ENCODE measurements around the gene CERS5.

DNA sequence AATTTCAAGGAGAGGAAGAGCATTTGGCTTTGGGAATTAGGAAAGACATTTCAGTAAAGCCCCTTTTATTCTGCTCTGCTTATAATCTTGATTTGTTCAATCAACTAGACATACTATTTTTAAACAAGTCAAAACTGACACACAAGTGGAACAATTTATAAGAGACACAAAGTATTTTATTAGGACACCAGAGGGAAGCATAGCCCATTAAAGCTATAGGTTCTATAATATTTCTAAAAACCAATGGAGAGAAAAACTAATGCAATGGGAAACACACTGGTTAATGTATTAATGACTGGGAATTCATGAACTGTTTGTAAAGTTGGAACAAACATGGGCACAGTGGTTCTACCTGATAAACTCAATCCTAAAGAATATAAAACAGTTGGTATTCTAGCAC lies 15.3 kb upstream of the CERS5 start:
- TF ChIP-seq, protein P1, sequence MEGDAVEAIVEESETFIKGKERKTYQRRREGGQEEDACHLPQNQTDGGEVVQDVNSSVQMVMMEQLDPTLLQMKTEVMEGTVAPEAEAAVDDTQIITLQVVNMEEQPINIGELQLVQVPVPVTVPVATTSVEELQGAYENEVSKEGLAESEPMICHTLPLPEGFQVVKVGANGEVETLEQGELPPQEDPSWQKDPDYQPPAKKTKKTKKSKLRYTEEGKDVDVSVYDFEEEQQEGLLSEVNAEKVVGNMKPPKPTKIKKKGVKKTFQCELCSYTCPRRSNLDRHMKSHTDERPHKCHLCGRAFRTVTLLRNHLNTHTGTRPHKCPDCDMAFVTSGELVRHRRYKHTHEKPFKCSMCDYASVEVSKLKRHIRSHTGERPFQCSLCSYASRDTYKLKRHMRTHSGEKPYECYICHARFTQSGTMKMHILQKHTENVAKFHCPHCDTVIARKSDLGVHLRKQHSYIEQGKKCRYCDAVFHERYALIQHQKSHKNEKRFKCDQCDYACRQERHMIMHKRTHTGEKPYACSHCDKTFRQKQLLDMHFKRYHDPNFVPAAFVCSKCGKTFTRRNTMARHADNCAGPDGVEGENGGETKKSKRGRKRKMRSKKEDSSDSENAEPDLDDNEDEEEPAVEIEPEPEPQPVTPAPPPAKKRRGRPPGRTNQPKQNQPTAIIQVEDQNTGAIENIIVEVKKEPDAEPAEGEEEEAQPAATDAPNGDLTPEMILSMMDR (IDR thresholded peaks at IDR 0.05): peak in 2 of 6 experiments; percentile 18 to 38
- no peak for TF ChIP-seq POLR2A (IDR thresholded peaks at IDR 0.05)

All from esophagus squamous epithelium (tissue), 4 donors.